ENCODE results near the gene ZBTB46.
"Not testable (repeated sequence)": the region's sequence is repeated elsewhere in the genome, so short reads cannot be mapped to it uniquely, and the experiment has no call there.

ZBTB46 gene

GRCh38 chr20:63855363-63856097, 24.5 kb upstream of the ZBTB46 start:
- H3K4me1 ChIP-seq (ENCODE audit: control insufficient read depth in 1 of 2, insufficient read depth in 1 of 2, low read depth in 1 of 2, low read length in 1 of 2) = peaks cover 18 to 38% of the 10 kb centered on the region in 2 experiments
- no peak overlapping the region for H3K27ac ChIP-seq
- no peak overlapping the region for H3K4me3 ChIP-seq (ENCODE audit: low read depth in 1 of 2, low read length in 1 of 2)
- H3K27me3 ChIP-seq = peaks cover 69% of the 10 kb centered on the region
- no peak for TF ChIP-seq CTCF (IDR thresholded peaks at IDR 0.05)
- H3K36me3 ChIP-seq = no peaks in the 10 kb centered on the region
- no peaks in the 10 kb centered on the region for H3K9me3 ChIP-seq

GRCh38 chr20:63854766-63855362, 23.8 kb upstream of the ZBTB46 start:
- no peak overlapping the region for H3K4me3 ChIP-seq (ENCODE audit: low read depth in 1 of 2, low read length in 1 of 2)
- no peaks in the 10 kb centered on the region for H3K9me3 ChIP-seq

GRCh38 chr20:63854069-63854765, 23.2 kb upstream of the ZBTB46 start:
- H3K36me3 ChIP-seq = no peaks in the 10 kb centered on the region
- peaks cover 9 to 27% of the 10 kb centered on the region in 2 experiments for H3K4me1 ChIP-seq (ENCODE audit: control insufficient read depth in 1 of 2, insufficient read depth in 1 of 2, low read depth in 1 of 2, low read length in 1 of 2)
- H3K27ac ChIP-seq = no peak overlapping the region
- no peak overlapping the region for H3K4me3 ChIP-seq (ENCODE audit: low read depth in 1 of 2, low read length in 1 of 2)
- peaks cover 70% of the 10 kb centered on the region for H3K27me3 ChIP-seq
- TF ChIP-seq CTCF (IDR thresholded peaks at IDR 0.05) = no peak
- no peaks in the 10 kb centered on the region for H3K9me3 ChIP-seq

More at GRCh38 chr20:63854766-63855362, 23.8 kb upstream of the ZBTB46 start:
- TF ChIP-seq CTCF (IDR thresholded peaks at IDR 0.05) = no peak
- peaks cover 11 to 32% of the 10 kb centered on the region in 2 experiments for H3K4me1 ChIP-seq (ENCODE audit: control insufficient read depth in 1 of 2, insufficient read depth in 1 of 2, low read depth in 1 of 2, low read length in 1 of 2)
- no peak overlapping the region for H3K27ac ChIP-seq
- H3K27me3 ChIP-seq = peaks cover 71% of the 10 kb centered on the region
- H3K36me3 ChIP-seq = no peaks in the 10 kb centered on the region

- peaks cover 5 to 22% of the 10 kb centered on the region in 2 experiments for H3K4me1 ChIP-seq (ENCODE audit: control insufficient read depth in 1 of 2, insufficient read depth in 1 of 2, low read depth in 1 of 2, low read length in 1 of 2)
- H3K36me3 ChIP-seq; H3K4me3 ChIP-seq (ENCODE audit: low read depth in 1 of 2, low read length in 1 of 2); H3K9me3 ChIP-seq; H3K27ac ChIP-seq: not testable (repeated sequence)
- H3K27me3 ChIP-seq = peaks cover 66% of the 10 kb centered on the region
Observed at GRCh38 chr20:63853733-63854068, 22.6 kb upstream of the ZBTB46 start.

GRCh38 chr20:63851548-63851943, 20.5 kb upstream of the ZBTB46 start:
- H3K27ac ChIP-seq; H3K4me3 ChIP-seq (ENCODE audit: low read depth in 1 of 2, low read length in 1 of 2); H3K36me3 ChIP-seq; H3K9me3 ChIP-seq: not testable (repeated sequence)
- H3K27me3 ChIP-seq = peaks cover 66% of the 10 kb centered on the region
- peaks cover 9 to 23% of the 10 kb centered on the region in 2 experiments for H3K4me1 ChIP-seq (ENCODE audit: control insufficient read depth in 1 of 2, insufficient read depth in 1 of 2, low read depth in 1 of 2, low read length in 1 of 2)

- Histone ChIP-seq H3K4me1 (ENCODE audit: control insufficient read depth in 1 of 2, insufficient read depth in 1 of 2, low read depth in 1 of 2, low read length in 1 of 2) (peaks cover 9 to 23% of the 10 kb centered on the region in 2 experiments), H3K27me3 (peaks cover 66% of the 10 kb centered on the region), H3K27ac (no peak overlapping the region), H3K9me3 (no peaks in the 10 kb centered on the region), H3K36me3 (no peaks in the 10 kb centered on the region), H3K4me3 (ENCODE audit: low read depth in 1 of 2, low read length in 1 of 2) (no peak overlapping the region)
- TF ChIP-seq CTCF (IDR thresholded peaks at IDR 0.05) = no peak
Observed at GRCh38 chr20:63850689-63851547, 19.9 kb upstream of the ZBTB46 start.

All from neutrophil (primary cell).